ENCODE data around the gene ATP10A.

The ATP10A gene

DNA sequence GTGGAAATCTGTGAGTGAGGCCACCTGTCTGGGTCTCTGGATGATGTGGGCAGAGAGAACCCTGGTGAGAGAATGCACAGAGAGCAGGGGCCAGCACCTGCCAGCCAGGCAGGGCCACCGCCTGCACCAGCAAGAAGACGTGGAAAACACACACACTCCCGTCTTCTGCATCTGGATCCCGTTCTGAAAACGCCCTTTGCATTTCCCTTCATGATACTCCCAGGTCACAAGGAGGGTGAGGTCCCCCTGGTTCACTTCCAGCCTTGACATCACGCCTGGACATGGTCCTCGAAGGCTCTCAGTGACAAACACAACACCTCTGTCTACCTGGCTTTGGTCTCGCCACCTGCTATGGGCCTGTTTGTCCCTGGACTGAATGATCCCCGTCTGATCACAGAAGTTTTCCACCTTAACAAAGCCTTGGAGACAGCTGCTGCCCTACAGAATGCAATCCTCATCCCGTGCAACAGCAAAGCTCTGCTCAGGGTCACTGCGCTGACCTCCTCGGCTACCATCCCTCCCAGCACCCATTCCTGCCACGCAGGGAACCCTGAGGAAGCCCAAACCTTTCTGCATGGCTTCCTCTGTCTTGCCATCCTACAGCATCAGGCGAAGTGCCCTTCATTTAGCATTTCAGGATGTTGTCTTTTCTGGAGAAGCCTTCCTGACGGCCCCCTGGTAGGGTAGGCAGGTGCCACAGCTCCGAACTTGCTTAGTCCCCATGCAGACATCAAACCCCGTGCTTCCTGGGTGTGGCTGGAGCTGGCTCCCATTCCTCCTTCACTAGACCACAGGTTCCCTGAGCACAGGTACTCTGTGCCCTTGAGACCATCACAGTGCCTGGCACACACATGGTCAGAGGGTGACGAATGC is 122.5 kb downstream of the ATP10A start:
- no peak overlapping the region for H3K4me3 ChIP-seq
- TF ChIP-seq FOXP2 (optimal IDR thresholded peaks at IDR 0.05; ENCODE audit: control extremely low read depth, extremely low read length, insufficient read depth) (no peak), EZH2 (IDR thresholded peaks at IDR 0.05) (no peak), POLR2AphosphoS5 (IDR thresholded peaks at IDR 0.05; ENCODE audit: borderline replicate concordance, low read depth, low read length) (no peak)
- no peak for DNase-seq (ENCODE audit: low read depth, low spot score)
- no peaks in the 10 kb centered on the region for H3K9me3 ChIP-seq (ENCODE audit: low read depth, low read length)
- H3K36me3 ChIP-seq (ENCODE audit: insufficient read depth, low read length): no peaks in the 10 kb centered on the region
- H3K9ac ChIP-seq (ENCODE audit: insufficient read length): no peak overlapping the region
- no peak overlapping the region for H3K27ac ChIP-seq

GRCh38 chr15:25739687-25740121 is 123.4 kb downstream of the ATP10A start:
- H3K27ac ChIP-seq: no peak overlapping the region
- H3K4me3 ChIP-seq: no peak overlapping the region
- no peak for TF ChIP-seq POLR2AphosphoS5 (IDR thresholded peaks at IDR 0.05; ENCODE audit: borderline replicate concordance, low read depth, low read length)
- H3K9me3 ChIP-seq (ENCODE audit: low read depth, low read length): no peaks in the 10 kb centered on the region
- no peak for DNase-seq (ENCODE audit: low read depth, low spot score)
- no peaks in the 10 kb centered on the region for H3K36me3 ChIP-seq (ENCODE audit: insufficient read depth, low read length)
- H3K9ac ChIP-seq (ENCODE audit: insufficient read length): no peak overlapping the region

- H3K9me3 ChIP-seq (ENCODE audit: low read depth, low read length): no peaks in the 10 kb centered on the region
- no peak for DNase-seq (ENCODE audit: low read depth, low spot score)
- TF ChIP-seq POLR2AphosphoS5 (IDR thresholded peaks at IDR 0.05; ENCODE audit: borderline replicate concordance, low read depth, low read length) (no peak), EZH2 (IDR thresholded peaks at IDR 0.05) (no peak), FOXP2 (optimal IDR thresholded peaks at IDR 0.05; ENCODE audit: control extremely low read depth, extremely low read length, insufficient read depth) (no peak)
- H3K4me3 ChIP-seq: no peak overlapping the region
- H3K9ac ChIP-seq (ENCODE audit: insufficient read length): no peak overlapping the region
- H3K36me3 ChIP-seq (ENCODE audit: insufficient read depth, low read length): no peaks in the 10 kb centered on the region
- no peak overlapping the region for H3K27ac ChIP-seq
Measured at GRCh38 chr15:25738171-25738965, 124.8 kb downstream of the ATP10A start.

- Histone ChIP-seq H3K4me3 (no peak overlapping the region), H3K27ac (no peak overlapping the region), H3K36me3 (ENCODE audit: insufficient read depth, low read length) (no peaks in the 10 kb centered on the region), H3K9ac (ENCODE audit: insufficient read length) (no peak overlapping the region), H3K9me3 (ENCODE audit: low read depth, low read length) (no peaks in the 10 kb centered on the region)
- TF ChIP-seq EZH2 (IDR thresholded peaks at IDR 0.05) (no peak), FOXP2 (optimal IDR thresholded peaks at IDR 0.05; ENCODE audit: control extremely low read depth, extremely low read length, insufficient read depth) (no peak), POLR2AphosphoS5 (IDR thresholded peaks at IDR 0.05; ENCODE audit: borderline replicate concordance, low read depth, low read length) (no peak)
- DNase-seq (ENCODE audit: low read depth, low spot score): no peak
Measured at GRCh38 chr15:25737218-25737643, 125.9 kb downstream of the ATP10A start.

- no peak for TF ChIP-seq EZH2 (IDR thresholded peaks at IDR 0.05)
- no peak for TF ChIP-seq POLR2AphosphoS5 (IDR thresholded peaks at IDR 0.05; ENCODE audit: borderline replicate concordance, low read depth, low read length)
- TF ChIP-seq FOXP2 (optimal IDR thresholded peaks at IDR 0.05; ENCODE audit: control extremely low read depth, extremely low read length, insufficient read depth): no peak
- no peak overlapping the region for H3K4me3 ChIP-seq
- no peaks in the 10 kb centered on the region for H3K9me3 ChIP-seq (ENCODE audit: low read depth, low read length)
- no peak for DNase-seq (ENCODE audit: low read depth, low spot score)
- no peak overlapping the region for H3K27ac ChIP-seq
- H3K9ac ChIP-seq (ENCODE audit: insufficient read length): no peak overlapping the region
- no peaks in the 10 kb centered on the region for H3K36me3 ChIP-seq (ENCODE audit: insufficient read depth, low read length)
Measured at GRCh38 chr15:25736461-25736860, 126.7 kb downstream of the ATP10A start.

- DNase-seq (ENCODE audit: low read depth, low spot score): no peak
- H3K36me3 ChIP-seq (ENCODE audit: insufficient read depth, low read length): no peaks in the 10 kb centered on the region
- TF ChIP-seq POLR2AphosphoS5 (IDR thresholded peaks at IDR 0.05; ENCODE audit: borderline replicate concordance, low read depth, low read length): no peak
- TF ChIP-seq EZH2 (IDR thresholded peaks at IDR 0.05): no peak
- TF ChIP-seq FOXP2 (optimal IDR thresholded peaks at IDR 0.05; ENCODE audit: control extremely low read depth, extremely low read length, insufficient read depth): no peak
- H3K9ac ChIP-seq (ENCODE audit: insufficient read length): no peak overlapping the region
- no peak overlapping the region for H3K4me3 ChIP-seq
- no peak overlapping the region for H3K27ac ChIP-seq
- H3K9me3 ChIP-seq (ENCODE audit: low read depth, low read length): no peaks in the 10 kb centered on the region
Measured at GRCh38 chr15:25735550-25736384, 127.4 kb downstream of the ATP10A start.

- Histone ChIP-seq H3K36me3 (ENCODE audit: insufficient read depth, low read length) (no peaks in the 10 kb centered on the region), H3K9ac (ENCODE audit: insufficient read length) (no peak overlapping the region), H3K27ac (no peak overlapping the region), H3K4me3 (no peak overlapping the region), H3K9me3 (ENCODE audit: low read depth, low read length) (no peaks in the 10 kb centered on the region)
- TF ChIP-seq FOXP2 (optimal IDR thresholded peaks at IDR 0.05; ENCODE audit: control extremely low read depth, extremely low read length, insufficient read depth): no peak
- TF ChIP-seq POLR2AphosphoS5 (IDR thresholded peaks at IDR 0.05; ENCODE audit: borderline replicate concordance, low read depth, low read length): no peak
- no peak for TF ChIP-seq EZH2 (IDR thresholded peaks at IDR 0.05)
- DNase-seq (ENCODE audit: low read depth, low spot score): no peak
Measured at GRCh38 chr15:25734680-25735355, 128.3 kb downstream of the ATP10A start.
